K562 (cell line): ENCODE measurements around the gene BLVRA. TPM values are rescaled to one million over a fixed set of nuclear protein-coding genes. Genes with fewer than 3 reads are reported as not detected.
A peak's percentile ranks its signal among the peaks of the same experiment; 100 is the strongest.

Experiments used
- ARID1B ChIP-seq: fragments of 450-650 bp; IDR thresholded peaks from 2 replicates; pipeline ENCODE4 v1.6.1; 2016; ENCODE audit warnings: antibody characterized with exemption, mild to moderate bottlenecking, inconsistent platforms
- BCOR ChIP-seq: fragments of 450-650 bp; IDR thresholded peaks from 2 replicates; pipeline ENCODE4 v1.6.1; 2016
- DDX20 ChIP-seq: fragments of 450-650 bp; IDR thresholded peaks from 2 replicates; pipeline ENCODE4 v1.6.1; 2016; ENCODE audit warnings: missing genetic modification characterization, low read depth, mild to moderate bottlenecking, missing compliant biosample characterization, moderate library complexity
- GATAD2B ChIP-seq: fragments of 450-650 bp; IDR thresholded peaks from 2 replicates; pipeline ENCODE4 v1.6.1; 2017; ENCODE audit warnings: mild to moderate bottlenecking, borderline replicate concordance
- HDAC6 ChIP-seq: IDR thresholded peaks from 2 replicates; pipeline ENCODE4 v1.6.1; 2012; ENCODE audit warnings: low read depth, mild to moderate bottlenecking, control low read depth, inconsistent platforms, low read length, moderate library complexity
- NFIC ChIP-seq: fragments of 450-650 bp; IDR thresholded peaks from 2 replicates; pipeline ENCODE4 v1.6.1; 2017; ENCODE audit warnings: mild to moderate bottlenecking, inconsistent platforms
- NFIX ChIP-seq: fragments of 250-450 bp; sonication (Bioruptor Pico); IDR thresholded peaks from 2 replicates; pipeline ENCODE4 v1.4.0; 2020; ENCODE audit warnings: low read depth, mild to moderate bottlenecking, moderate library complexity
- NR2C1 ChIP-seq, 2 experiments: fragments of 450-650 bp; IDR thresholded peaks; 2 replicates each; pipeline ENCODE4 v1.6.1; 2017; ENCODE audit warnings: mild to moderate bottlenecking in 2 of 2, antibody characterized with exemption in 1 of 2, inconsistent platforms in 1 of 2, missing compliant biosample characterization in 1 of 2, missing genetic modification characterization in 1 of 2
- PML ChIP-seq: IDR thresholded peaks from 2 replicates; pipeline ENCODE4 v1.6.1; 2012; ENCODE audit warnings: low read length, inconsistent platforms
- PTRF ChIP-seq: fragments of 450-650 bp; IDR thresholded peaks from 2 replicates; pipeline ENCODE4 v1.6.1; 2016; ENCODE audit warnings: mild to moderate bottlenecking, missing genetic modification characterization, missing compliant biosample characterization
- RB1 ChIP-seq: fragments of 450-650 bp; IDR thresholded peaks from 2 replicates; pipeline ENCODE4 v1.6.1; 2017; ENCODE audit warnings: low read depth, mild to moderate bottlenecking
- RBM15 ChIP-seq: fragments of 200-400 bp; formaldehyde crosslinking; IDR thresholded peaks from 2 replicates; pipeline ENCODE4 v1.6.1; 2018; ENCODE audit warnings: mild to moderate bottlenecking, low read length, moderate library complexity; ENCODE audit not compliant: insufficient read depth
- SMARCC2 ChIP-seq: fragments of 450-650 bp; IDR thresholded peaks from 2 replicates; pipeline ENCODE4 v1.6.1; 2017; ENCODE audit warnings: antibody characterized with exemption, moderate library complexity, mild to moderate bottlenecking, low read depth
- STAT5A ChIP-seq: IDR thresholded peaks from 2 replicates; pipeline ENCODE4 v1.6.1; 2012; ENCODE audit warnings: low read length, inconsistent platforms, borderline replicate concordance
- STAT5B ChIP-seq: fragments of 250-450 bp; sonication (Bioruptor Pico); IDR thresholded peaks from 2 replicates; pipeline ENCODE4 v1.8.0; 2021; ENCODE audit warnings: mild to moderate bottlenecking, inconsistent platforms
- TRIM24 ChIP-seq, 2 experiments: fragments of 450-650 bp; IDR thresholded peaks; 2 replicates each; pipeline ENCODE4 v1.6.1; 2016
- ZNF121 ChIP-seq: sonication (generic); formaldehyde crosslinking; conservative IDR thresholded peaks from 2 replicates; pipeline ENCODE4 v1.8.0; 2022; ENCODE audit warnings: missing genetic modification reagents
- ZNF175 ChIP-seq: fragments of 200-800 bp; sonication (Bioruptor generic); IDR thresholded peaks from 2 replicates; pipeline ENCODE4 v1.6.1; 2016; ENCODE audit warnings: low read depth, mild to moderate bottlenecking, missing genetic modification characterization, missing compliant biosample characterization
- polyA plus RNA-seq, 8 experiments: library from polyadenylated mRNA; depleted of rRNA in 4 of 8; stranded (reverse) in 5 of 8; unstranded in 3 of 8; fragments of >200 nt; fragmentation: Nextera tagmentation in 2 of 8; fragmentation: Illumina TruSeq in 1 of 8; extraction: Ambion mirVana in 2 of 8; extraction: Trizol in 1 of 8; gene quantifications; 2 replicates each; pipeline versions ENCODE4 v1.2.1 to v1.2.3, GENCODE V29; 2011 to 2014; ENCODE audit warnings: inconsistent platforms in 1 of 8, missing spikeins in 1 of 8
- total RNA-seq, 7 experiments: library from RNA; depleted of rRNA in 6 of 7; stranded (reverse); fragments of >200 nt in 6 of 7; fragmentation: Illumina TruSeq in 2 of 7; extraction: Trizol in 2 of 7; gene quantifications; 2 replicates each; pipeline versions ENCODE4 v1.2.1 to v1.2.3, GENCODE V29; 2011 to 2021; ENCODE audit warnings: low replicate concordance in 1 of 7
- TF ChIP-seq, protein P1 (sequence below): fragments of 250-450 bp; sonication (Bioruptor Pico); IDR thresholded peaks from 2 replicates; pipeline ENCODE4 v1.5.0; 2021; ENCODE audit warnings: mild to moderate bottlenecking, moderate library complexity
- TF ChIP-seq, protein P2 (sequence below): fragments of 250-450 bp; sonication (Bioruptor Pico); IDR thresholded peaks from 2 replicates; pipeline ENCODE4 v1.5.0; 2021; ENCODE audit warnings: mild to moderate bottlenecking, borderline replicate concordance
- TF ChIP-seq, protein P3 (sequence below): fragments of 250-450 bp; sonication (Bioruptor Pico); IDR thresholded peaks from 2 replicates; pipeline ENCODE4 v1.4.0; 2020; ENCODE audit warnings: borderline replicate concordance

Gene BLVRA
- total and polyA plus RNA-seq, 9 of the 15 experiments (the other 6 are each of a cell fraction or from before 2014, with no cell fraction given): 48.5 to 147 (median 61.5) TPM

DNA sequence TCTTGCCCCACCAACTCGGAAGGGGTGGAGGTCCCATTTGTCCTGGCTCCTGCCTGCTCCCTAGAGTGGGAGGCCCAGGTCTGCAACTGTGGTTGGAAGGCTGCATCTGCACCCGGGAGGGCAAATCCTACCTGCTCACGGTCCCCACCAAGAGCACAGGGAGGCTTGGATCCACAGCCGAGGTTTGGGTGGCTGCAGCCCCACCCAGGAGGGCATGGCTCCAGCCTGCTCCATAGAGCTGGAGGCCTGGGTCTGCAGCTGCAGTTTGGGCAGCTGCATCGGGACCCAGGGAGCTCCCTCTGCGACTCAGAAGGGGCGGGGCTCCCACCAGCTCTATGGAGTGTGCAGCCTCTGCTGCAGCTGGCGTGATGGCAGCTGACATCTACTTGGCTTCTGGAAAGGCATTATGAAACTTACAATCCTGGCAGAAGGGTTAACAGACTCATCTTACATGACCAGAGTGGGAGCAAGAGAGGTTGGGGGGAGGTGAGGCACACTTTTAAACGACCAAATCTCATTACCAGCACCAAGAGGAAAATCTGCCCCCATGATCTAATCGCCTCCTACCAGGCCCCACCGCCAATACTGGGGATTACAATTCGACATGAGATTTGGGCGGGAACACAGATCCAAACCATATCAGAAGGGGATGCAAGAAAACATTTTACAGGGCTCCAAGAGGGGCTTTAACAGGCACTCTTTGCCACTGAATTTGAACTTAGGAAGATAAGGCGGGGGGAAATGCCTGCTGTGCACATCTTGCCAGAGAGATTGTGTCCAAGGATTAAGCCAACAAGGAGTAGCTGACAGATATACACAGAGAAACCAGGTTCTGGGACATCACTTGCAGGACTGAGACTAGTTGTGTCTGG is 8.2 kb upstream of the BLVRA start (continued):
- no peak for TF ChIP-seq NR2C1 (IDR thresholded peaks at IDR 0.05)
- TF ChIP-seq NR2C1 (tag; IDR thresholded peaks at IDR 0.05): no peak
- no peak for TF ChIP-seq PTRF
- no peak for TF ChIP-seq HDAC6
- no peak for TF ChIP-seq RBM15
- peak; percentile 91 for TF ChIP-seq ARID1B
- TF ChIP-seq ZNF121 (CRISPR knock-in tag): no peak
- TF ChIP-seq STAT5B (CRISPR knock-in tag): no peak
- TF ChIP-seq SMARCC2: 0 out of 2 replicates have a peak, but pooled peaks have one; percentile 60
- no peak for TF ChIP-seq NFIX (CRISPR knock-in tag)
- 0 out of 2 replicates have a peak, but pooled peaks have one; percentile 32 for TF ChIP-seq RB1
- TF ChIP-seq TRIM24 (IDR thresholded peaks at IDR 0.05): peak; percentile 40 to 78; a peak in 3 of 4 replicates
- TF ChIP-seq STAT5A: peak; percentile 54
- no peak for TF ChIP-seq ZNF175
- TF ChIP-seq PML: peak; percentile 59; the same call in 1 of the 2 replicates
- TF ChIP-seq NFIC: peak; percentile 67; the same call in 1 of the 2 replicates
- peak; percentile 45; the same call in 1 of the 2 replicates for TF ChIP-seq BCOR
- no peak for TF ChIP-seq DDX20 (tag)
- TF ChIP-seq, protein P1, sequence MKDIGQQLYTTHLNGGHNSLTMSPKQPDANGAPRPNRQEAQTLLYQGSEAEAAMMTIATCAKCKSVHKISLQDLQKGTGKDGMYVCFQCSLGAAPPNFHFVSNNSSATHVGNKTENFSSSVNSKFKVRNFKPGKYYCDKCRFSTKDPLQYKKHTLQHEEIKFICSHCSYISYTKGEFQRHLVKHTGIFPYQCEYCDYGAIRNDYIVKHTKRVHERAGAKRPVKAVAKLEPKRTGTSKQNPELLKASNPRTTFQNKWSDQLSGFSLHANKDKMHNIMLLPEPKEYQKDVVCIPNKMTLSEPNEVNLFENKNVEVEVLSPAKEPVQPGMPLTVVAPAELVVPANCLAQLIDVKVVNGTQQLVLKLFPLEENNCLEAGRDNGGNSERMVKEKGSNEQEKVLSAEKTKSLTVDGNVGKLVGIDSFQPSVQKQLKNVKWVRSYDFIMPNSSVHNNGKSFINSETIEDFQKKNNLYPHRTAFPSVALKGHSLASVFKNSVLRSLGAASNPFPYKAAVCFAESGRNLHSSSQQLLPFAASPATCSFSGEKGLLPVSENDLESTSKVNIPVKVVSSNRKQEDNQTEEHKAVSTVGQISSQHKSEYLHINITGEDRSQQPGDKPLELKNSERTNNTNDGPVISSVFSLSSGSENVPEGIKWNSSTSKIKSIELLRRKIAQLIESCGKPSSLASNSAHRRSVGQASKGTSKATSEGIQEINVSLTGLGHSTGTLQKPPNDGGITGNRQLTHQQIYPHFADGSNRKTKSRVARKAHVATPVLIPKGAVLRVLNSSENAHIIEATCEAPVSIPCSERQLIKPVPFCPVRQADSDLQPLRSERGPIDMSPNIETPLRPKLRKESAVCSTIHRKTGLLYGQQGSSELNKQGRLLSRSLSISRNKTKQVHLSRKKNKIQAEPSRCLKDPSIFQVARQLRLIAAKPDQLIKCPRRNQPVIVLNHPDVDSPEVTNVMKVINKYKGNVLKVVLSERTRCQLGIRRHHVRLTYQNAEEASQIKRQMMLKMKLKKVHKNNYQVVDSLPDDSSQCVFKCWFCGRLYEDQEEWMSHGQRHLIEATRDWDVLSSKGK (CRISPR knock-in tag): no peak
- peak; percentile 44; the same call in 1 of the 2 replicates for TF ChIP-seq GATAD2B
- TF ChIP-seq, protein P2, sequence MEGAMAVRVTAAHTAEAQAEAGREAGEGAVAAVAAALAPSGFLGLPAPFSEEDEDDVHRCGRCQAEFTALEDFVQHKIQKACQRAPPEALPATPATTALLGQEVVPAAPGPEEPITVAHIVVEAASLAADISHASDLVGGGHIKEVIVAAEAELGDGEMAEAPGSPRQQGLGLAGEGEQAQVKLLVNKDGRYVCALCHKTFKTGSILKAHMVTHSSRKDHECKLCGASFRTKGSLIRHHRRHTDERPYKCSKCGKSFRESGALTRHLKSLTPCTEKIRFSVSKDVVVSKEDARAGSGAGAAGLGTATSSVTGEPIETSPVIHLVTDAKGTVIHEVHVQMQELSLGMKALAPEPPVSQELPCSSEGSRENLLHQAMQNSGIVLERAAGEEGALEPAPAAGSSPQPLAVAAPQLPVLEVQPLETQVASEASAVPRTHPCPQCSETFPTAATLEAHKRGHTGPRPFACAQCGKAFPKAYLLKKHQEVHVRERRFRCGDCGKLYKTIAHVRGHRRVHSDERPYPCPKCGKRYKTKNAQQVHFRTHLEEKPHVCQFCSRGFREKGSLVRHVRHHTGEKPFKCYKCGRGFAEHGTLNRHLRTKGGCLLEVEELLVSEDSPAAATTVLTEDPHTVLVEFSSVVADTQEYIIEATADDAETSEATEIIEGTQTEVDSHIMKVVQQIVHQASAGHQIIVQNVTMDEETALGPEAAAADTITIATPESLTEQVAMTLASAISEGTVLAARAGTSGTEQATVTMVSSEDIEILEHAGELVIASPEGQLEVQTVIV (CRISPR knock-in tag): no peak
- TF ChIP-seq, protein P3, sequence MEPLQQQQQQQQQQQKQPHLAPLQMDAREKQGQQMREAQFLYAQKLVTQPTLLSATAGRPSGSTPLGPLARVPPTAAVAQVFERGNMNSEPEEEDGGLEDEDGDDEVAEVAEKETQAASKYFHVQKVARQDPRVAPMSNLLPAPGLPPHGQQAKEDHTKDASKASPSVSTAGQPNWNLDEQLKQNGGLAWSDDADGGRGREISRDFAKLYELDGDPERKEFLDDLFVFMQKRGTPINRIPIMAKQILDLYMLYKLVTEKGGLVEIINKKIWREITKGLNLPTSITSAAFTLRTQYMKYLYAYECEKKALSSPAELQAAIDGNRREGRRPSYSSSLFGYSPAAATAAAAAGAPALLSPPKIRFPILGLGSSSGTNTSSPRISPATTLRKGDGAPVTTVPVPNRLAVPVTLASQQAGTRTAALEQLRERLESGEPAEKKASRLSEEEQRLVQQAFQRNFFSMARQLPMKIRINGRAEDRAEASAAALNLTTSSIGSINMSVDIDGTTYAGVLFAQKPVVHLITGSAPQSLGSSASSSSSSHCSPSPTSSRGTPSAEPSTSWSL (CRISPR knock-in tag): no peak
